Occipital lobe (tissue), 3 donors: ENCODE measurements around the gene CD28. TPM values are rescaled to one million over a fixed set of nuclear protein-coding genes. Genes with fewer than 3 reads are reported as not detected.
"Not testable (repeated sequence)": the region's sequence is repeated elsewhere in the genome, so short reads cannot be mapped to it uniquely, and the experiment has no call there.

Experiments
- DNase-seq: peaks from one replicate; lab custom pipeline; 2025; lab: John Stamatoyannopoulos, UW
- small RNA-seq: library from RNA; depleted of rRNA; stranded (forward); fragments of <200 nt; gene quantifications from one replicate; pipeline ENCODE3, GENCODE V24; 2014
- total RNA-seq: library from RNA; depleted of rRNA; stranded (reverse); fragments of >200 nt; gene quantifications from one replicate; pipeline ENCODE4 v1.2.3, GENCODE V29; 2014

Gene CD28
- total RNA-seq, 1 donor from 2014 or later = 0.78 TPM

GRCh38 chr2:203782262-203782976 is 76.0 kb downstream of the CD28 start:
- peak; percentile 25 for DNase-seq

GRCh38 chr2:203783496-203784203 is 77.2 kb downstream of the CD28 start:
- DNase-seq = no peak

- not testable (repeated sequence) for DNase-seq
Observed at GRCh38 chr2:203784710-203785270, 78.4 kb downstream of the CD28 start.

- DNase-seq = not testable (repeated sequence)
Observed at GRCh38 chr2:203785391-203786110, 79.1 kb downstream of the CD28 start.

GRCh38 chr2:203786549-203787351 is 80.3 kb downstream of the CD28 start:
- no peak for DNase-seq

- DNase-seq = no peak
Observed at GRCh38 chr2:203787979-203788378, 81.5 kb downstream of the CD28 start.

Small RNA genes lying within 50 kb of the gene (small RNA-seq; reads per million reads assigned to genes)
- gene AC125238.1 = not detected
- gene RNU6-474P = not detected

Other genes starting within 250 kb of the CD28 start
- gene RAPH1, start 171.3 kb upstream of the CD28 start, total RNA-seq = 39.9 TPM
- gene CTLA4, start 161.1 kb downstream of the CD28 start, total RNA-seq = not detected
- gene ICOS, start 230.1 kb downstream of the CD28 start, total RNA-seq = not detected